Left hindlimb (tissue), 1 donor: Measurements from ENCODE around the gene MAGEB17.
"Not testable (repeated sequence)": the region's sequence is repeated elsewhere in the genome, so short reads cannot be mapped to it uniquely, and the experiment has no call there.

Source experiments
- DNase-seq: peaks from one replicate; pipeline ENCODE4 v3.0.0-alpha.2; 2018

The MAGEB17 gene

GRCh38 chrX:16160729-16161128, 6.6 kb upstream of the MAGEB17 start:
- DNase-seq, result no peak

GRCh38 chrX:16161173-16161572, 6.1 kb upstream of the MAGEB17 start:
- DNase-seq, result not testable (repeated sequence)

GRCh38 chrX:16162391-16162790, 4.9 kb upstream of the MAGEB17 start:
- DNase-seq, result no peak

DNA sequence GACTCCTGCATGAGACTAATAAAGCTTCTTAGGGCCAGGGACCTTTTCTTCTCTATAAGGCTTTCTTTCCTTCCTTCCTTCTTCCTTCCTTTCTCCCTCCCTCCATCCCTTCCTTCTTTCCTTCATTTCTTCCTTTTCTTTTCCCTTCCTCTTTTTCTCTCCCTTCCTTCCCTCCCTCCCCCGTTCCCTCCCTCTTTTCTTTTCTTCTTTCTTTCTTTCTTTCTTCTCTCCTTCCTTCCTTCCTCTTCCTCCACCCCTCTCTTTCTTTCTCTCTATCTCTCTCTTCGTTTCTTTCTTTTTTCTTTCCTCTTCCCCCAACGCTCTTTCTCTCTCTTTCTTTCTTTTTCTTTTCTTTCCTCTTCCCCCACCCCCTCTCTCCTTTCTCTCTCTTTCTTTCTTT, 2.5 kb upstream of the MAGEB17 start:
- DNase-seq, result no peak

- no peak for DNase-seq
Observed at GRCh38 chrX:16171039-16171438, 3.8 kb downstream of the MAGEB17 start.

- DNase-seq, result no peak
Observed at GRCh38 chrX:16171944-16172343, 4.7 kb downstream of the MAGEB17 start.

- DNase-seq, result no peak
Observed at GRCh38 chrX:16172391-16172790, 5.1 kb downstream of the MAGEB17 start.

GRCh38 chrX:16175329-16176061, 8.2 kb downstream of the MAGEB17 start:
- DNase-seq, result no peak

GRCh38 chrX:16177260-16177659, 10.0 kb downstream of the MAGEB17 start:
- no peak for DNase-seq

DNA sequence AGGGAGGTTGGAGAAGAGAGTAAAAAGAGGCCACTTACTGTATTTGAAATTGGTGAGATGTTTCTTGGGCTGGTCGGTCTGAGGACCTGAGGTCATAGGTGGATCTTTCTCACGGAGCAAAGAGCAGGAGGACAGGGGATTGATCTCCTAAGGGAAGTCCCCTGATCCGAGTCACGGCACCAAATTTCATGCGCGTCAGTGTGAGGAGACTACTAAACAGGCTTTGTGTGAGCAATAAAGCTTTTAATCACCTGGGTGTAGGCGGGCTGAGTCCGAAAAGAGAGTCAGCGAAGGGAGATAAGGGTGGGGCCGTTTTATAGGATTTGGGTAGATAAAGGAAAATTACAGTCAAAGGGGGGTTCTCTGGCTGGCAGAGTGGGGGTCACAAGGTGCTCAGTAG, 16.6 kb downstream of the MAGEB17 start:
- not testable (repeated sequence) for DNase-seq

DNA sequence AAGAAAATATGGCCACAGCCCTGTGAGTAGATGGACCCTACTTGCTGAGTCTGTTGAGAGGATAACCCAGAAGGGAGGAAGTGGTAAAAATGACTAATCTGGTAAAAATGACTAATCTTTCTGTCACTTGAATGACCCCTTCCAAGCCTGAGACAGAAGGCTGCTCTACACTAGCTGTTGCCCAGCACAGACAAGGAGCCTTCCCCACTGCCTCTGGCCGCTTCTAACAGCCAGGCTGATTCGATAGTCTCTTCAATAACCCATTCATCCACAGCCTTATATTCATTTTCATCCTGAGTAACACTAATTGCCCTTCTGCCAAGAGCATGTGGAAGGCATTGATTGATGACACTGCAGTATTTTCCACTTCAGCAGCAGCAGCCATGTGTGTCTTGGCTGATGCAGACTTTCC, 18.4 kb downstream of the MAGEB17 start:
- DNase-seq, result no peak

- DNase-seq, result no peak
Observed at GRCh38 chrX:16186380-16187007, 19.2 kb downstream of the MAGEB17 start.

GRCh38 chrX:16187024-16187760, 19.9 kb downstream of the MAGEB17 start:
- no peak for DNase-seq

DNA sequence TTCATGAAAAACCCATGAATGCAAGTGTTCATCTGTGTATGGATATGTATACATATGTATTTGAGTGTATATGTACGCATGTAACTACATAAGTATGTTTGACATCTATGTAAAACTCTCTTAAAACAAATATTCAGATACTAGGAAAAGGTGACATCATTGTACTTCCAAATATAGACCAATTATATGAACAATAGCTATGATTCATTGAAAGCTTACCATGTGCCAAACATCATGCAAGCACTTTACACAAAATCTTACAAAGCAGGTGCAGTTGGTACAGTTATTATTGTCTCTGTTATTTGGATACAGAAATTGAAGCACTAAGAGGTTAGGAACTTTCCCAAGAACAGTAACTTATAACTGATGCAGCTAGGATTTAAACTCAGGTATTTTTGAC, 21.4 kb downstream of the MAGEB17 start:
- no peak for DNase-seq

GRCh38 chrX:16191605-16192004, 24.3 kb downstream of the MAGEB17 start:
- no peak for DNase-seq

DNA sequence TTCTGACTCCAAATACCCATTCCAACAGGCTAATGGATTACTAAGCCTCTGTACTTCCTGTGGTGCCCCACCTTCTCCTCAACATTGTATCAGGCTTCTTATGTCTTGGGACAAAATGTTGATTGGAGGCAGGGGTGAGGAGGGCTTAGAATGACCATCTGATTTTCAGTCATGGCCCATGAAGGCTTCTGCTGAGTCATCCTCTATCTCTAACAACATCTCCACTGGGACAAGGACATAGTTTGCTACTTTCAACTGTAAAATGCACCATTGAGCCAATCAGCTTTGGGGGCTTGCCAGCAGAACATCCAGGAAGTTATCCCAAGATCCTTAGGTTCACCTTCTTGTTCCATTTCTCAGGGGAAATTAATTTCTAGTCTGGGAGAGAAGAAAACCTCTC, 29.5 kb downstream of the MAGEB17 start:
- DNase-seq, result no peak

GRCh38 chrX:16199343-16199742, 32.1 kb downstream of the MAGEB17 start:
- DNase-seq, result no peak

GRCh38 chrX:16202943-16203342, 35.7 kb downstream of the MAGEB17 start:
- DNase-seq, result no peak

DNA sequence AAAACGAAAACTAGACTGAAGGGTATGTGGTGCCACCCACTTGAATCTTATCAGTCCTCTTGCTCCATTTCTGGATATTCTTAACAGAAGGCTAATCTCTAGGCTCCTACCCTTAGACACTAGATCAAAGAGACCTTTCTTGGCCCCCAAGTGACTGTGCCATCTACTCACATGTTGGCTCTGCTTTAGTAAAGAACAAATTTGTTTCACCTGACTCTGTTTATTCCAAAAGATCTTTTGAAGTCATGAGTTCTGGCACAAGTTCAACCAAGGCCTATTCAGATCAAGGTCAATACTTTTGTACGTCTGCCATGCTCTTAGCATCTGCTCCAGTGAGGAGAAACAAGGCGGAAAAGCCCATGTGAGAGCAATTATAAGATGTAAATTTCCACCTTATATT, 37.3 kb downstream of the MAGEB17 start:
- DNase-seq, result no peak

DNA sequence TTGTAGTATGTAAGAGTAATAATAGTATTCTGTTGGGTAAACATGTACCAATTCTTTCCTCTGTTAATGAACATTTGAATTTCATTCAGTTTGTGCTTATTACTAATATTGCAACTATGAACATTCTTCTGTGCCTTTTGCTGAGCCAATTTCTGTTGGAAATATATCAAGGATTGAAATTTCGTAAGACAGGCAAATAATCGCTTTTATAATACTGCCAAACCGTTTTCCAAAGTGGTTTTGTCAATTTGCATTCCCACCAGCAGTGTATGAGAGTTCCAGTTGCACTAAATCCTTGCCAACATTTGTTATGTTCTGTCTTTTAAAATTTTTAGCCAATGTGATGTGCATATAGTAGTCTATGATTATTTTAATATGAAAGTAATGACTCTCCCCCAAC, 38.6 kb downstream of the MAGEB17 start:
- DNase-seq, result no peak

DNA sequence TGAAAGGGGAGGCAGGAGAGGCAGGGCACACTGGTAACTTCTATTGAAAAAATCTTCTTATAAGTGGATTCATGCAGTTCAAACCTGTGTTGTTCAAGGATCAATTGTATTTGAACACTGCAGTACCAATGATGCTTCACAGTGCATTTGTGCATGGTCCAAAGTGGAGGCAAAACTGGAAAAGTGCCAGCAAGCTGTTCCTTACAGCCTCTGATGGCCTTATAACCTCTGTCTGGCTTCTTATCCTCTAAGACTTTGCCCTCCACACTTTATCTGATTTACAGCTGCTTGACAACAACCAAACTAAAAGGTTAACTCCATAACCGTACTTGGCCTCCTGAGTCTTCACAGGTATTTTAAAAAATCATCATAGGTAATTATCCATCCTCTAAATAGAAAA, 40.4 kb downstream of the MAGEB17 start:
- DNase-seq, result no peak

GRCh38 chrX:16208601-16209000, 41.3 kb downstream of the MAGEB17 start:
- DNase-seq, result no peak

DNA sequence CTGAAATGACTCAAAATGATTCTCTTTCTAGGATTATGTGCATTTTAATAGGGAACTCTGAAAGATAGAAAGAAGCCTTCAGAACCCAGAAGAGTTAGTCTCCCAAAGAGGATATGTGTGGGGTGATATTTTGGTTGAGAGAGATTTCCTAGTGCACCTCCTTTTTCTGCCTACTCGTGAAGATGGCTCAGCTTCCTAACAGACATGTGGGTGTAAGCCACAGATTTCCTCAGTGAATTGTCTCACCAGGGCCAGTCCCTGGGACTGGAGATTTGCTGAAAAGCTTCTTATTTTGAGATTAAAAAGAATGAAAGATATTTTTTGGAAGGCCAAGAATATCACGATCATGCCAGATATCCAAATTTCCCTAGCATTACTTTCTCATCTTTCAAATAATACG, 42.8 kb downstream of the MAGEB17 start:
- no peak for DNase-seq

DNA sequence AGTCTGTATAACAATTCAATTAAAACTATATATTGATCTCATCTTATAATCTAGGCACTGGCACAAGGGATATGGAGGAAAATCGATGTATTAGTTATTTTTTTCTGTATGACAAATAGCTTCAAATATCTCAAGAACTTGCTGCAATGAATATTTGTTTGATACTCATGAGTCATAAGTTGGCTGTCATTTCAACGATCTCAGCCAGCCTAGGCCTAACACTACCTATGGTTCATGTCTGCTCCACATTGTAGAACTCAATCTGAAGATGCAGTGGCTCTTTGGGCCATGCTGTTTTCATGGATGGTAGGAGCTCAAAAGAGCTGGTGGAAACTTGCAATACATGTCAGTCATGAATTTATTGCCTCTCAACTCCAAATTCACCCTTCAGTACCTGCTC, 44.7 kb downstream of the MAGEB17 start:
- DNase-seq, result no peak
